CD4-positive, alpha-beta T cell treated with Interferon alpha-2 for 1 hour (primary cell): ENCODE data around the gene SMG7.

Experiments
- DNase-seq, 2 donors: peaks; one replicate each; pipeline ENCODE4 v3.0.0-alpha.2; 2020 to 2022

Gene SMG7

DNA sequence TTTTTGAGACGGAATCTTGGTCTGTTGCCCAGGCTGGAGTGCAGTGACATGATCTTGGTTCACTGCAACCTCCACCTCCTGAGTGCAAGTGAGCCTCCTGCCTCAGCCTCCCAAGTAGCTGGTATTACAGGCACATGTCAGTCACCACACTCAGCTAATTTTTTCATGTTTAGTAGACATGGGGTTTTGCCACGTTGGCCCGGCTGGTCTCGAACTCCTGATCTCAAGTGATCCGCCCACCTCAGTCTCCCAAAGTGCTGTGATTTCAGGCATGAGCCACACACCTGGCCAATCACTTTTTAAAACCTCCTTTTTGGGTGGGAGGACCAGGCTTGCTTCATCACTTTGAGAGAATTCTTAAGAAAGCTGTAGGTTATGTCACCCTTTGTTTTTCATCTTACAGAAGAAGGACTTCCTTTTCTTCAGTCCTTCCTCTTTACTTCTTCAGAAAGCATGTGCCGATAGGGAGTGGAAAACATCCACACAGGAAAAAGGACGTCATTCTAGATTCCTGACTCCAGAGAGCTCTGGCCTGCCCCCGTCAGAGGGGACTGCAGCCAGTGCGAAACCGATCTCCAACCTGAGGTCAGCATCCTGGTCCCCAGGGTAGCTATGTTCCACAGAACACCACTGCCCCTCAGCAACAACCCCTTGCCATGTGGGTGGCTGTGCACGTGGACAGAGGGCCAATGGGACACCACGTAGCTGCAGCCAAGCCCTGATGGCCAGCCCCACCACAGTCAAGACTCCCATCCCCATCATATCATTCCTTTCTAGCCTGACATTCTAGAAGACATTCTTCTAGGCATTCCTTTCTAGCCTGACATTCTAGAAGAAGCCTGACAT lies 96.1 kb downstream of the SMG7 start:
- peak in 1 of 2 donors; percentile 54 for DNase-seq

DNA sequence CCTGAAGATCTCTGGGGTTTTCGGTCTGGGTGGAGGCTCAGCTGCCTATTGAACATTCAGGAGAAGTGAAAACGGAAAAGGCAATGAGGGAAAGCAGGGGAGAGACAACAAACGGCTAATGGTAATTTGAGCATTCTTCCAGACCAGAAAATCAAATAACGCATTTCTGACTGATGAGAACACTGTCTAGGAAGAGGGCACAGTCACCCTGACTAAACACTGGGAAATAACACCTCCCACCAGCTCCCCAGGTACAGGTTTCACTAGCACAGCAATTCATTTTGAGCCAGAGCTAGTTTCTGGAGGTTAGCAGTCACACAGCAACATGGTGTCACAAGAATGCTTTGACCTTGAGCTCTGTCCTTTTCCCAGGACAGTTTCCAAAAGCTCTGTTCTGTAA lies 96.8 kb downstream of the SMG7 start:
- no peak for DNase-seq

DNA sequence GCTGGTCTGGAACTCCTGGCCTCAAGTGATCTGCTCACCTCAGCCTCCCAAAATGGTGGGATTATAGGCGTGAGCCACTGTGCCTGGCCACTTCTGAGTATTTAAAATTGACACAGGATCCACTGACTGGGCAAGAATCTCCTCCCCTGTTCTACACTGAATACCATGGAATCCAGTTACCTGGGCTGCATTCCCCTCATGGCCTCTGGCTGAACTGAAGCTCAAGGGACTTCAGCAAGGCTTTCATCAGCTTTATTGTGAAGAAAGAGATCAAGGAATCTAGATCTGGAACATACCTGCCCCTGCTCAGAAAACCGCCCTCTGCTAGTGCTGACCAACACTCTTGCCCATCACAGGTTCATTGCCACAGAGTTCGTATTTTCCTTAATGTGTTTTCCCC lies 97.5 kb downstream of the SMG7 start:
- DNase-seq = no peak

DNA sequence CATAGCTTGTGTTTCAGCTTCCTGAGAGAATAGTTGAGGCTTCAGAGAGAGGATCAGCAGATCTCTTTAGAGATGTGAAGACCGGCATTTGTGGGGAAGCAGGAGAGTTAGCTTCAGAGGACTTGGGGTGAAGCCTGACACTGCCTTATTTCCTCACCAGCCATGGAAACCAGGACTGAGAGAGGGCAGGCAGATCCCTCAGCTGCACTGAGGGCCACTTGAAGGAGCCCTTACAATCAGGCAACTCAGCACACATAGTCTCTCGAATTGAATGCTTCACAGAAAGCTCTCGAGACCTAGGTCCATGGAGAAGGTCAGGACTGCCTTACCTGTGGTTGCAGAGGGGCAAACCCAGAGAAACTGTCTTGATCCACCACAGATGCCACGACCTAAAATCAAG lies 98.2 kb downstream of the SMG7 start:
- no peak for DNase-seq

DNA sequence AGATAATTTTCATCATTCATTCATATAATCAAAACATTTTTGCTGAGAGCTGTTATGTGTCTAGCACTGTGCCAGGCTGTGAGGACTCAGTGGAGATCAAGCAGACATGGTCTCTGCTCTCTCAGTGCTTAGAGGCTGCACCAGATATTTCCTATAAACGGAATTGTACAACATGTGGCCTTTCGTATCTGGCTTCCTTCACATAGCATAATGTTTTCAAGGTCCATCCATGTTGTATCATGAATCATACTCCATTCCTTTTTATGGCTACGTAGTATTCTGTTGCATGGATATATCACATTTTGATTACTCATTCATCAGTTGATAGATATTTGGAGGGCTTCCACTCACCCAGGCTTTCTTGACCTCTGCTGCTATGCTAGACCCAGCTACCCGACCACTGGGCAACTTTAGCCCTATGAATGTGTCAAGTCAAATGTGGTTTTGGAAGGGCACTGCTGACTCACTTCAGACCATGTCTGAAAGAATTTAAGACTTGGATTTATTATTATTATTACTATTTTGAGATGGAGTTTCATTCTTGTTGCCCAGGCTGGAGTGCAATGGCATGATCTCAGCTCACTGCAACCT lies 99.5 kb downstream of the SMG7 start:
- no peak for DNase-seq

DNA sequence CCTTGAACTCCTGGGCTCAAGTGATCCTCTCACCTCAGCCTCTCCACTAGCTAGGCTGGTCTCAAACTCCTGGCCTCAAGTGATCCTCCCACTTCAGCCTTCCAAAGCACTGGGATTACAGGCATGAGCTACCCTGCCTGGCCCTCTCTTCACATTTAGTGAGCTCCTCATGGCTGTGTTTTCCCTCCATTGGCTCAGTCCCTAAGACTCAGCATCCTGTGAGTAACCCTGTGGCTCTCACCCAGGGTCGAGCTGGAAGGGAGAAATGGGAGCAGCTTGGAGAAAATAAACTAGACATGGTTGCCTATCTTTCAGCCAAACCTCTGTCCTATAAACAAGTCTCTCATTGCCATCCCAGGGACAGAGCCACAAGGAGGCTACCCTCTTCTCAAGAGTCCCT lies 100.4 kb downstream of the SMG7 start:
- DNase-seq = no peak

DNA sequence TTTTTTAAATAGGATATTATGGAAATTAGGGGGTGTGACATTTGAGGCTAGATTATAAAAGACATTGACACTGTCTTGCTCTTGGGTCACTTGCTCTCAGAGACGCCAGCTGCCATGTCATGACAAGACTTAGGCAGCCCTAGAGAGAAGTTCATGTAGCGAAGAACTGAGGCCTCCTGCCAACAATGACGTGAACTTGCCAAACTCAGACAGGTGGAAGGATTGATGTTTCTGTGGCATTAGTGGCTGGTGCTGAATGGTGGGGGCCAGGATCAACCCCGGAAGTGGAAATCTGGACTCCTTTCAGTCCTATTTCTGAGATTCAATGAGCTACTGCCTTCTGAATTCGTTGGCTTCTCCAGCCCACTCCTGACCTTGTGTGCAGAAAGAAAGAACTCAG lies 103.3 kb downstream of the SMG7 start:
- no peak for DNase-seq

DNA sequence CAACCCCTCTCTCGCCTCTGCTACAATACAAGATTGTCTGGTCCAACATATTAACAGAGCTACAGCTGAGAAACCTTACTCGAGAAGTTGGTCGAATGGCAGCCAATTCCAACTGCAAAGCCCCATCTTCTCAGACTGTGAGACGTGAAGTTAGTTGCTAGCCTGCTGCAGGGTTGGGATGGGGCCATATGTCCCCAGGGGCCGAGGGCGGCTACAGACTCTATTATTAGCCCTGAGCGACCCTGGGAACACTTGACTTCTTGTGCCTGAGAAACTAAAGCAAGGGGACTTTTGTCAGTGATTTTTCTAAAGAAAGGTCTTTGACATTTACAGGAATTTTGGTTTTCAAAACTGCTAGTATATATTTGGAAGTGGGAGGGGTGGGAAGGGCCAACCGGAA lies 104.2 kb downstream of the SMG7 start:
- DNase-seq = no peak

DNA sequence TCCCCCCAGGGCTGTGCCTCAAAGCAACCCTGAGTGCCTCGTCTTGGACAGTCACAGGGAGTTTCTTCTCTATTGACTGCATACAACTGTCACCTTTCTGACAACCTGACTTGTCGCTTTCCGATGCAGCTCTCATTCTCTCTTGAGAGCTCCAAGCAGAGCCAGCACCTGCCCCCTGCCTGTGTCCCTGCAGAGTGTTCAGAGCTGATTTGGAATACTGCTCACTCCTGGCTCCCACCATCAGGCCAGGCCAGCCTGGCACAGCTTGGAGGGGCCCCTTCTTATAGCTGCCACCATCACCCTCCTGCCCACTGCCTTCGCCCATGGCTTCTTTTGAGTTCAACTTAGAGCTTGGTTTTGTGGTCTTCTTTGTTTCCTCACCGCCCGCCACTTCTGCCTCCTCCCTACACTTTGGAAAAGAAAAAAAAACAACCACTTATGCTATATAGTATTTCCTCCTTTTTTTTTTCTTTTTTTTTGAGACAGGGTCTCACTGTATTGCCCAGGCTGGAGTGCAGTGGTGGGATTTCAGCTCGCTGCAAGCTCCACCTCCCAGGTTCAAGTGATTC lies 105.7 kb downstream of the SMG7 start:
- DNase-seq = no peak

DNA sequence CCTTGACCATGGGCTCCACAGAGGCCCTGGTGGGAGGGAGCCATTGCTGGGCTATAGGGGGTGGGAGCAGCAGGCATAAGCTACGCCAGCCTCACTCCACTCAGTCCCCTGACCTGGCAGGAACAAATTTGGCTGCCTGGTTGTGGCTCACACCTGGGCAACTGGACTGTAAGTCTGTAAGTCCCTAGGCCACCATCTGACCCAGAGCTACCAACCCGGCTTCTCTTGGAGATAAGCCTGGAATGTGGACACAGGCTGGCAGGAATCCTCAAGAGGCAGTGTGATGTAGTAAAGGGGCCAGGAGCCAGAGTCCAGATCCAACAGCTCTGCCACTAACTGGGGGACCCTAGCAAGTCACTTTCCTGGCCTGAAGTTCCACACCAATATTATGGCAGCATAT lies 106.6 kb downstream of the SMG7 start:
- DNase-seq = no peak

DNA sequence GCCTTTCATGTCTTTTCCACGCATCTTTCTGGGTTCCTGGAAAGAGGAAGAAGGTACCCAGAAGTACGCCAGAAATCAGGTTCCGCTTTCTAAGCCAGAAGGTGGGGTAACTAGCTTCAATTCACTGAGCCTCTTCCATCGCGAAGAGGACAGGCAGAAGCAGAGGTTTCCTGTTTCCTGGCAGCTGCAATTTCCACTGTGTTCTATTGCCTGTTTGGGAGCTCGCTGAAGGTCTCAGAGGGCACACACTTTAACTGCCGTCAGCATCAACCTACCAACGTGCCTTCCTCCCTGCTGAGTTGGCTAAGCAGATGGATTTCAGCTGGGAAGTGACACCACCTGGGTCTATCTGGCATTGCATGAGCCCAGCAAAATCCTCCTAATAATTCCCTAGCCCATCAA lies 108.0 kb downstream of the SMG7 start:
- peak; percentile 36 to 70 for DNase-seq

DNA sequence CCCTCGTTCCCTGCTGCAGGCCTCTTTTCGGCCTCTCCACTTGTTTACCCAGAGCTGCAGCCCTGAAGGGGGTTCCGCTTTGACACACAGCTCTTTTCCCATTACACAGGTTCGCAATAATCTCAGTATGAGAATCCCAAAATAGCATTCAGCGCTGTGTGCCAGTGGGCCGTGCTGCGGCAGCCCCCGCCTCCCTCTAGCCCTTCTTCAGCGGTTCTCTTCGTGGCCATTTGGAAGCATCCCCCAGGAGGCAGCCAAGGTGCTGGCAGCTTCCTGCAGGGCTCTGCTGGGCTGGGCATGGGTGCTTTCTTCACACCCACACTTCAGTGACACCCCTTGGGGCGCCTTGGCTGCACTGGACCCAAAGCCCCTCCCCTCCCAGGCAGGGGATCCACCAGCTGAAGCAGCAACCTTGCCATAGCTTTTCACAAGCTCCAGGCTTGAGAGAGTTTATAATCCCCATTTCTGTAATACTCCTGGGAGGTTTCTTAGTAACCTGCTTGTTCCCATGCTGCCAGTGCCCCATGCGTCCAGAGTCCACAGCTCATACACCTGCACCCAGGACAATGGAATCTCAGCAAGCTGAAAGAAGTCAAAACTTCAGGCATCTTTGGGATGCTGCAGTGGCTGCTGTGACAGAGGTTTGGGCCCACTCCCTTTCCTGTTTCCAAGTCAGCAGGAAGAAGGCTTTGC lies 109.9 kb downstream of the SMG7 start:
- DNase-seq = no peak

DNA sequence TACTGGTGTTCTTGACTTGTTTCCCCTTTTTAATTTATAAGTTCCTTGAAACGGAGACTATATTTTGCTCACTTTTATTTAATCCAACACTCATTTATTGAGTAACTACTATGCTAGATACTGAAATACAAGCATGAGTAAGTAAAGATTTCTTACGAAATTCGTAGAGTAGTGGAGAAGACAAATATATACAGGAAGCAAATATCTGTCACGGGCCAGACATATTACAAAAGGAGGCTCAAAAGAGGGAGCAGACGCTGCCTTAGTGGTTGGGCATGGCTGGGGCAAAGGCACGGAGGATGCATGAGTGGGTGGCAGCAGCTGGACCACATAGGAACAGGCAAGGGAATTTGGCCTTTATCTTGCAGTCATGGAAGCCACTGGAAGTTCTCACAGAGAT lies 111.2 kb downstream of the SMG7 start:
- peak in 1 of 2 donors; percentile 38 for DNase-seq

DNA sequence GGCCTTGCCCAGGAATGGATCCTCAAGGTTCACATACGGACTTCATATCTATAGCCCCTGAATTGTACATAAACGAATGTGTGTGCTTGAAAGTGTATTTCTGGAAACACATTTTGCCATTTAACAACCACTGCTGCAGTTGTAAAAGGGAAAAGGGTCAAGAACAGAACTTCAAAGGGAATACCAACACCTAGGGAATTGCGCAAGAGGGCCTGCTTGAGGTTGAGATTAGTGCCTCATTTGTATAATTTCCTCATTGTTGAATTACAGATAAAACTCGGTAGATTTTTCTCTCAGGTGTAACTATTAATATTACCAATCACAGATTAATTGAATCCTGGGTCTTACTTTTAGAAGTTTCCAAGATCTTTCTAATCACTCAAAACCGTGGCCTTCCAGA lies 111.8 kb downstream of the SMG7 start:
- no peak for DNase-seq

DNA sequence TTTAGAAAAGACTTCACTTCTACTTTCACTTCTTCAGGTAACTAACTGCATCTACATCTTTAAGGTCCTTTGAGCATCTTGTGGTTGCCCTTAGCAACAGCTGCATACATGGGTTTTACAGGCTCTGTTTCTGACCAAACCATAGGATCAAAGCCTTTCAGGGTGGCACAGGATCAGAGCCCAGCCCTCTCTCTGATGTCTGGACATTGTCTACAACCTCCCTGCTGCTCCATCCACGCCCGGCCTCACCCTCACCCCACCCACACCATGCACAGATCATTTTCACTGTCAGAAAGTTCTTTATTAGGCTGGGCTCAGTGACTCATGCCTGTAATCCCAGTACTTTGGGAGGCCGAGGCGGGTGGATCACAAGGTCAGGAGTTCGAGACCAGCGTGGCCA lies 112.7 kb downstream of the SMG7 start:
- no peak for DNase-seq

DNA sequence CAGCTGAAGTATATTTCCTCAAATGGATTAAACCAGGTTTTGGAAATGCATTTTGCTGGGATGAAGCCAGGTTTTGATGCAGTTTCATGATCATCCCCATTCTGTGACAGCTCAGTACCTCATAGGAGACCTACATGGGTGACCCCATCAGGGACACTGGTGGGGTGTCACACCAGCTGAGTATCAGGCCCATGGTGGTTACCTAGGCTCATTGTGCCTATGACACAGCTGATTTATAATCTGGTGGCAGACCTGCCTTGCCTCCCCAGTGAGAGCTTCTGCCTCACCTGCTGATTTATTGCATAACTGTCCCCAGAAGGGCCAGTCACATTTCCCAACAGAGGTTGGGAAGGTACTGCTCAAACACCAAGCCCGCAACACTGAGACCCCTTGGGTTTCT lies 114.2 kb downstream of the SMG7 start:
- no peak for DNase-seq

DNA sequence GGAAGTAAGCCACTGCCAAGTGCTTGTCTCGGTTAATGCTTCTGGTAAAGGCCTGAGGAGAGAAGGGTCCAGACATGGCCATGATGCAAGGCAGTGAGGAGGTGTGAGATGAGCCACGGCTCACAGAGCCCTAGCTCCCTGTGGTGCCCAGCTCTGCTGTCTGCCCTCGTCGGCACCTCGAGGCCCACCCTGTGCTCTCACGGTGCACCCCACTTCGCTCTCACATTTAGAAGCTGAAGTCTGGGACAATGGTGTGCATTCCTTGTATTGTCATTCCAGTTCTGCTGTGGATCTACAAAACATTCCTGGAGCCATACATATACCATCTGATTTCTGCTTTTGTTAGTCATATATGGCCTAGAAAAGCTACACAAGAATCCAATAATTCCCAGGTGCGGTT lies 114.6 kb downstream of the SMG7 start:
- no peak for DNase-seq

DNA sequence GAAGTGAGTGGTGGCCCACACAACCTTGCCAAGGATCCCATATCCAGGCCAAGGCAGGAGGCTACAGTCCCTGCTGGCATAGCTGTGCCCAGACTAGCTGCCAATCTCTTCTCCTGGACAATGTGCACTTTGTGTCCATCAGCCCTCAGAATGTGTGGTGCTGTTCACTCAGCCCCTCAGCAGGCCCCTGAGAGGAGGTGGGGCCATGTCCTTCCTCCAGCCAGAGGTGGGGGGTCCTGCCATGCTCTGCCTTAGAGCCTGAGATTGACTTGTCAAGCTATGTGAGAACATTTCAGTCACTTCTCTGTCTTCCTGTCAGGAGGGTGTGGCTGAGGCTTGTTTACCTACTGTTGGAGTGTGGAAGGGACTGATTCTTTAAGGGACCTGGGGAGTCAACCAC lies 116.5 kb downstream of the SMG7 start:
- DNase-seq = no peak

DNA sequence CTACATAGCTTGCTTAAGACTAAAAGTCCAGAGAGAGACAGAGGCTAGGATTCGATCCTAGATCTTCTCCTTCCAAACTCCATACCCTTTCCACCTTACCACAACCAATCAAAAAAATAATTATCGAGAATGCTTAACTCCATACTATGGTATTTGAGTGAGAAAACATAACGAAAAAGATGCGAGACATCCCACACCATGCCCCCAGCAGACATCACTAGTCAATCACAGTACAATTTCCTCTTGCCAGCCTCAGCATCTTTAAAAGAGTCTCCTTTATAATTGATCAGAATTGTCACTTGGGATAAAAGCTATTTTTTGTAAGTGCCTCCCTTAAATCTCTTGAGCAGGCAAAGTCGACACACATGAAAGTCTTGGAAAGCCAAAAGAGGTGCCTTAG lies 117.1 kb downstream of the SMG7 start:
- no peak for DNase-seq

DNA sequence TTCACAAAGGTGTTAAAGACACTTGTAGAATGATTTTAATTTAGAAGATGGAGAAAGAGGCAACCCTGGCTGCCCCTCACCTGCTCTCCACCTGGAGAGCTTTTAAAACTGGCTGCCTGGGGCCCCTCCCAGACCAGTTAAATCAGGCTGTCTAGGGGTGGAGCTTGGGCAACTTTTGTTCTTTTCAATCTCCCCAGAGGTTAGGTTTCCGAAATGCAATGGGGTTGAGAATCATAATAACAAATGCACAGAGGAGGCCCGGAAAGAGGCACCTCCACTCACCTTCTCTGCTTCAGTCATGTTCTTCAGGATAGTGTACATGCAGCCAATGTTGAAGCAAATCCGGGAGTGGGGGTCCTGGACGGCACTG lies 117.6 kb downstream of the SMG7 start:
- no peak for DNase-seq

DNA sequence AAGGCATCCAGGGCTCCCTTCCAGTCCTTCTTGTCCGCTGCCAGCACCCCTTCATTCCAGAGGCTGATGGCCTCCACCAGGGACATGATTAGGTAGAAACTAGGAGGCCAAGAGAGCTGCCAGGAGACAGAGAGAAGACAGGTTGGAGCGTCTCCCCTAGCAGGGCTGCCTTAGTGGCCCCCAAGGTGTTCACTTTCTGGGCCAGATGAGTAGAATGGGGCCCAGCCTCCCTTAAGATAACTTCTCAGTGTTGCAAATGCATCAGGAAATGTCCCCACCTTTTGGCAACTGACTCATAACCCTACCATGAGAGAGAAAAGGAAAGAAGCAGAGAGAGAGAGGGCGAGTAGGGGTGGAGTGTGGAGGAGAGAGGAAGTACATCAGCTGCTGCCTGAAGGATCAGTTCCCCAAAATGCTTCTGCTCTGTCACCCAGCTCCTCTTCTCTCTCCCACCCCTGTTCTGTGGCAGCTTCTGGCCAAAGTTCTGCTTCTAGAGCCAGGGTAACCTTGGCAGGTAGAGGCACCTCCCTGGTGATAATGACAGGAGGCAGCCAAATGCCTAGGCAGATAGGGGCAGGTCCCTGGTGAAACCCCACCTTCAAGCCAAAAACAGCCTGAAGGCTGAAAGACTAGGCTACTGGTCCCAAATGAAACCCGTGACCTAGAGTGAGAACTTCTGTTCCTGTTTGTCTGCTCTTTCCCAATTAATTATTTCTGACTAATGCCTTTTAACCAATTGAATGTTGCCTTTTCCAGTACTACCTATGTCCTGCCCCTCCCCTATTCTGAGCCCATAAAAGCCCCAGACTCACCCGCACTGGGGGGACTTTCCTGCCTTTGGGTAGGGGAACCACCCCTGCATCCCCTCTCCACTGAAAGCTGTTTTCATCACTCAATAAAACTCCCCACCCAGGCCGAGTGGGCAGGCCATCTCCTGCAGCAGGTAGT lies 118.2 kb downstream of the SMG7 start, which contains the start of gene NCF2:
NCF2 (minus strand) TSS at position 216 of the 948 bp plus-strand sequence; CDS start at position 86, 130 bp downstream.
- peak; percentile 37 to 79 for DNase-seq

DNA sequence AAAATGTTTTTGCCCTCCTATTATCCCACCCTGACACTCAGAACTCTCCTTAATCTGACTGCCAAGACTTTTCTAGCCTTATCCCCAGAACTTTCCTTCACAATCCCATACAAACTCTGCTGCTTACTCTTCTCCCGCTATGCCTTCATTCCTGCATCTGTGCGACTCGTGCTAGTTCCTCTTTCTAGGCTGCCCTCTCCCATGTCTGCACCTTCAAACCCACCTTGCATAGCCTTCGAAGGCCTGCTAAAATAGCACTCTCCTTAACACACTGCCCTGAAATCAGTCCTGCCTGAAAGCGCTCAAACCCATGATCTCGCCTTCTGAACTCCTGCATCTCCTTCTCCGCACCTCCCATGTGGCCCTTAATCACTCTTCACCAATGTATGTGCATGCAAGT lies 120.4 kb downstream of the SMG7 start:
- DNase-seq = no peak

DNA sequence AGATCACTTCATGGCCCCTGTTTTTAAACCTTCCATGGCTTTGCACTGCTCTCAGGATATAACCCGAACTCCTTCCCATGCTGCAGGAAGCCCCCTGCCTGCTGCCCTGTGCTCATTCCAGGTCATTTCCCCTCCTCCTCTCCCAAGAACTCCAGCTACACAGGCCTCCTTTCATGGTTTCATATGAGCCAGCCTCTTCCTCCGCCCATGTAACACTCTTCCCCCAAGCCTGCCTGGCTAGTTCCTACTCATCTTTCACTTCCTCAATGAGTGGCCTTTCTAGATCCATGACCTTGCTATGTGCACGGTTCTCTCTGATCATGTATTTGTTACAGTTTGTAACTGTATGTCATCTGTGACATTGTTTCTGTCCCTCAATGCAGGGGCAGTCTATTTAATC lies 121.1 kb downstream of the SMG7 start:
- DNase-seq = peak in 1 of 2 donors; percentile 39
